Ishikawa (cell line): ENCODE data around the gene MAN1A2.

Source experiments
- CEBPB ChIP-seq: IDR thresholded peaks from 2 replicates; pipeline ENCODE4 v1.6.1; 2012
- CREB1 ChIP-seq: IDR thresholded peaks from 2 replicates; pipeline ENCODE4 v1.6.1; 2012; ENCODE audit warnings: low read depth
- EGR1 ChIP-seq: IDR thresholded peaks from 2 replicates; pipeline ENCODE4 v1.6.1; 2012
- EP300 ChIP-seq: IDR thresholded peaks from 2 replicates; pipeline ENCODE4 v1.6.1; 2012; ENCODE audit warnings: borderline replicate concordance
- FOXM1 ChIP-seq: IDR thresholded peaks from 2 replicates; pipeline ENCODE4 v1.6.1; 2012; ENCODE audit warnings: low read depth, borderline replicate concordance
- NFIC ChIP-seq: IDR thresholded peaks from 2 replicates; pipeline ENCODE4 v1.6.1; 2012
- RAD21 ChIP-seq: IDR thresholded peaks from 2 replicates; pipeline ENCODE4 v1.6.1; 2012; ENCODE audit warnings: low read depth
- TAF1 ChIP-seq: IDR thresholded peaks from 2 replicates; pipeline ENCODE4 v1.6.1; 2012; ENCODE audit warnings: low read depth, mild to moderate bottlenecking
- TCF12 ChIP-seq: IDR thresholded peaks from 2 replicates; pipeline ENCODE4 v1.6.1; 2012; ENCODE audit warnings: low read depth
- TEAD4 ChIP-seq: IDR thresholded peaks from 2 replicates; pipeline ENCODE4 v1.6.1; 2012
- YY1 ChIP-seq: IDR thresholded peaks from 2 replicates; pipeline ENCODE4 v1.6.1; 2012; ENCODE audit warnings: low read depth
- ZBTB7A ChIP-seq: IDR thresholded peaks from 2 replicates; pipeline ENCODE4 v1.6.1; 2012; ENCODE audit warnings: low read depth
- TF ChIP-seq, protein P1 (sequence below): IDR thresholded peaks from 2 replicates; pipeline ENCODE4 v1.6.1; 2012
- TF ChIP-seq, protein P2 (sequence below): IDR thresholded peaks from 2 replicates; pipeline ENCODE4 v1.6.1; 2012
- TF ChIP-seq, protein P3 (sequence below): IDR thresholded peaks from 2 replicates; pipeline ENCODE4 v1.6.1; 2012; ENCODE audit warnings: low read depth, mild to moderate bottlenecking

MAN1A2 gene

DNA sequence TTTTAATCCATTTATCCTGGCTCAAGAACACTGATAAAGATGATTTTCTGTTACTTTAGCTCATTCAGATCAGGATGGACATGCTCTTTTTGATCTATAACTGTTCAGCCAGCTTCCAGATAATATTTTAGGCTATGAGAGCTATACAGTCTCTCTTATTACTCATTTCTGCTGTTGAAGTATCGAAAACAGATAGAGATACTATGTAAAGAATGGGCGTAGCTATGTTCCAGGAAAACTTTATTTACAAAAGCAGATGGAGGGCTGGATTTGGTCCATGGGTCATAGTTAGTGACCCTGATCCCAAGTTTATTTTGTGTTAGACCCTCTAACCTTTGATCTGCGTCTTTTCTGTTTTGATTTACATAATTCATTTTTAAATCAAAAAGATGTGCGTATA lies 159.8 kb downstream of the MAN1A2 start:
- TF ChIP-seq NFIC, result no peak
- TF ChIP-seq, protein P1, sequence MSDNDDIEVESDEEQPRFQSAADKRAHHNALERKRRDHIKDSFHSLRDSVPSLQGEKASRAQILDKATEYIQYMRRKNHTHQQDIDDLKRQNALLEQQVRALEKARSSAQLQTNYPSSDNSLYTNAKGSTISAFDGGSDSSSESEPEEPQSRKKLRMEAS, result no peak
- no peak for TF ChIP-seq EGR1
- TF ChIP-seq ZBTB7A, result no peak
- TF ChIP-seq CEBPB, result no peak
- no peak for TF ChIP-seq TEAD4
- TF ChIP-seq, protein P2, sequence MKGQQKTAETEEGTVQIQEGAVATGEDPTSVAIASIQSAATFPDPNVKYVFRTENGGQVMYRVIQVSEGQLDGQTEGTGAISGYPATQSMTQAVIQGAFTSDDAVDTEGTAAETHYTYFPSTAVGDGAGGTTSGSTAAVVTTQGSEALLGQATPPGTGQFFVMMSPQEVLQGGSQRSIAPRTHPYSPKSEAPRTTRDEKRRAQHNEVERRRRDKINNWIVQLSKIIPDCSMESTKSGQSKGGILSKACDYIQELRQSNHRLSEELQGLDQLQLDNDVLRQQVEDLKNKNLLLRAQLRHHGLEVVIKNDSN, result no peak
- no peak for TF ChIP-seq TAF1
- TF ChIP-seq FOXM1, result no peak
- TF ChIP-seq, protein P3, sequence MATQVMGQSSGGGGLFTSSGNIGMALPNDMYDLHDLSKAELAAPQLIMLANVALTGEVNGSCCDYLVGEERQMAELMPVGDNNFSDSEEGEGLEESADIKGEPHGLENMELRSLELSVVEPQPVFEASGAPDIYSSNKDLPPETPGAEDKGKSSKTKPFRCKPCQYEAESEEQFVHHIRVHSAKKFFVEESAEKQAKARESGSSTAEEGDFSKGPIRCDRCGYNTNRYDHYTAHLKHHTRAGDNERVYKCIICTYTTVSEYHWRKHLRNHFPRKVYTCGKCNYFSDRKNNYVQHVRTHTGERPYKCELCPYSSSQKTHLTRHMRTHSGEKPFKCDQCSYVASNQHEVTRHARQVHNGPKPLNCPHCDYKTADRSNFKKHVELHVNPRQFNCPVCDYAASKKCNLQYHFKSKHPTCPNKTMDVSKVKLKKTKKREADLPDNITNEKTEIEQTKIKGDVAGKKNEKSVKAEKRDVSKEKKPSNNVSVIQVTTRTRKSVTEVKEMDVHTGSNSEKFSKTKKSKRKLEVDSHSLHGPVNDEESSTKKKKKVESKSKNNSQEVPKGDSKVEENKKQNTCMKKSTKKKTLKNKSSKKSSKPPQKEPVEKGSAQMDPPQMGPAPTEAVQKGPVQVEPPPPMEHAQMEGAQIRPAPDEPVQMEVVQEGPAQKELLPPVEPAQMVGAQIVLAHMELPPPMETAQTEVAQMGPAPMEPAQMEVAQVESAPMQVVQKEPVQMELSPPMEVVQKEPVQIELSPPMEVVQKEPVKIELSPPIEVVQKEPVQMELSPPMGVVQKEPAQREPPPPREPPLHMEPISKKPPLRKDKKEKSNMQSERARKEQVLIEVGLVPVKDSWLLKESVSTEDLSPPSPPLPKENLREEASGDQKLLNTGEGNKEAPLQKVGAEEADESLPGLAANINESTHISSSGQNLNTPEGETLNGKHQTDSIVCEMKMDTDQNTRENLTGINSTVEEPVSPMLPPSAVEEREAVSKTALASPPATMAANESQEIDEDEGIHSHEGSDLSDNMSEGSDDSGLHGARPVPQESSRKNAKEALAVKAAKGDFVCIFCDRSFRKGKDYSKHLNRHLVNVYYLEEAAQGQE, result no peak
- TF ChIP-seq YY1, result no peak
- TF ChIP-seq TCF12, result no peak
- no peak for TF ChIP-seq CREB1
- no peak for TF ChIP-seq EP300
- TF ChIP-seq RAD21, result no peak

DNA sequence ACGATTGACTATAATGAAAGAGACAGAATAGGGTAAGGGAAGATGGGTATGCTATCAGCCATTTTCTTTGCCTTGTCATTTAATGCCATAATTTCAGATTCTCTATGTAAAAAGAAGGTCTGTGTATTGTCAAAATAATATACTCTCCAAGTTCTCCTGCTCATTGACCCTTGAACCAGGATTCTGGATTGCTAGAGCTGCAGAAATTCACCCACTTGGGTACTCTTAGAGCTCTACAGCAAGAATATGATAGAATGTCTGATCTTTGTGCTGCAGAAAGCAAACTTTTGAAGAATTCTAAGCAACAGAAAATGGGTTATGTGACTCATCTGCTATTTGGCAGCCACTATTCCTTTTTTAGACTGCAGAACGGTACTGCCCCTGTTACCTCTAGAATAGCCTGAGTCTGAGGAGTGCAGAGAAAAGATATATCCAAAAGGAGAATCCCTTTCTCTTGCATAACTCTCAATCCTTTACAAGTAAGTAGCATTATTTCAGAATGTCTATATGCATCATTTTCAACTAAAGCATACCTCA lies 160.4 kb downstream of the MAN1A2 start:
- TF ChIP-seq, protein P1, result no peak
- TF ChIP-seq RAD21 (no peak), EGR1 (no peak), CREB1 (no peak), CEBPB (no peak), YY1 (no peak), EP300 (no peak), ZBTB7A (no peak), TEAD4 (no peak), TAF1 (no peak), FOXM1 (no peak), TCF12 (no peak), NFIC (no peak)
- TF ChIP-seq, protein P3, result no peak
- TF ChIP-seq, protein P2, result no peak

DNA sequence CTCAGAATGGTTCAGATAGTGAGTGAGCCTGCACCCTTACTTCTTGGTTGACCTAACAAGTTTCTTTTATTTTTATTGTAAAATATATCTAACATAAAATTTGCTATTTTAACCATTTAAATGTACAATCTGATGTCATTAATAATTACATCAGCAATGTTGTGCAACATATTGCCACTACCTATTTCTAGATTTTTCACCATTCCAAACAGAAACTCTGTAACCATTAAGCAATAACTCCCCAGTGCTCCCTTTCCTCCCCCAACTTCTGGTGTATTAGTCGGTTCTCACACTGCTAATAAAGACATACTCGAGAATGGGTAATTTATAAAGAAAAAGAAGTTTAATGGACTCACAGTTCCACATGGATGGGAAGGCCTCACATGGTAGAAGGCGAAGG lies 162.4 kb downstream of the MAN1A2 start:
- TF ChIP-seq CEBPB, result no peak
- no peak for TF ChIP-seq YY1
- TF ChIP-seq NFIC, result no peak
- TF ChIP-seq EGR1, result no peak
- no peak for TF ChIP-seq TAF1
- TF ChIP-seq RAD21, result no peak
- TF ChIP-seq ZBTB7A, result no peak
- TF ChIP-seq, protein P1, result no peak
- TF ChIP-seq, protein P2, result no peak
- TF ChIP-seq TCF12, result no peak

DNA sequence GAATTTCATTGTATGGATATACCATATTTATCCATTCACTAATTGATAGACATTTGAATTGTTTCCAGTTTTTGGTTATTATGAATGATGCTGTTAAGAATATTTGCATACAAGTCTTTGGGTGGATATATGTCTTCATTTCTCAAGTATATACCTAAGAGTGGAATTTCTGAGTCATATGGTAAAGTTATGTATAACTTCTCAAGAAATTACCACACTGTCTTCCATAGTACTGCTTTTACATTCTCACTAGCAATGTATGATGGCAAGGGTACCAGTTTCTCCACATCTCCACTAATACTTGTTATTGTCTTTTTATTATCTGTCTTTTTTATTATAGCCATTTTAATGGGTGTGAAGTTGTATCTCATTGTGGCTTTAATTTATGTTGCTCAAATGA lies 164.0 kb downstream of the MAN1A2 start:
- TF ChIP-seq, protein P2, result no peak
- no peak for TF ChIP-seq TCF12
- no peak for TF ChIP-seq FOXM1
- TF ChIP-seq, protein P3, result no peak
- no peak for TF ChIP-seq EGR1
- TF ChIP-seq TAF1, result no peak
- TF ChIP-seq RAD21, result no peak
- no peak for TF ChIP-seq CEBPB
